Measurements from ENCODE around the gene CNIH3.
"Not testable (repeated sequence)": the region's sequence is repeated elsewhere in the genome, so short reads cannot be mapped to it uniquely, and the experiment has no call there.

CNIH3 gene

GRCh38 chr1:224689374-224689773, 73.3 kb downstream of the CNIH3 start:
- no peak for DNase-seq (ENCODE audit: low read depth)

GRCh38 chr1:224690576-224690975, 74.5 kb downstream of the CNIH3 start:
- DNase-seq (ENCODE audit: low read depth) = no peak

DNA sequence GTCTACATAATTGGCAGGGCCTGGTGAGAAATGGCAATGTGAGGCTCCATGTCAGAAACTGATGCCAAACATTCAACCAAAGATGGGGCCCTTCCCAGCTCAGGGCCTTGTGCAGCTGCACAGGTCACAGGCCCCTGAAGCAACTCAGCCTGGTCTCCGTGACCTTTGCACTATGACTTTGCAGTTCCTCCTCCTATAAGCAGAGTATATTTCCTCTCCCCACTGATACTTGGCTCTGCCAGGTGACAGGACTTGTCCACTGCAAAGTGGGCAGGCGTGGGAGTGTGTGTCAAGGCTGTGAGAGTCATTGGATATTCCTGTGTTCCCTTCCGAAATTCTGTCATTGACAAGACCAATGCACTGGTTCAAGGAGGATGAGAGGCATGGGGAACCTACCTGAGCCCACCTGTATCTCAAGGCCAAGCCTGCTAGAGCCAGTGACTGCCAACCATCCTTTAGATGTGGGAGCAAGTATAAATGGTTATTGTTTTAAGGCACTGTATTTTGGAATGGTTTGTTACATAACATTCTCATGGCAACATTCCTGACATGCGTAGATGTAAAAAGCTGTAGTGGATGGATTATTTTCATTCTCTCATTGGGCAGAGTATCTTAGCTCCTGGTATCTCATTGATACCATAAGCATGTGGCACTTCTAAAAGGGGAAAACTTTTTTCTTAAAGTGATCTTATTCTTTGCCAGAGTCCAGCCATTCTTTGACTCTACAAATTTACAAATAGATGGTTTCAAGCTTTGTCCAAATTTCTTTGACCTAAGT, 75.2 kb downstream of the CNIH3 start:
- no peak for DNase-seq (ENCODE audit: low read depth)

DNA sequence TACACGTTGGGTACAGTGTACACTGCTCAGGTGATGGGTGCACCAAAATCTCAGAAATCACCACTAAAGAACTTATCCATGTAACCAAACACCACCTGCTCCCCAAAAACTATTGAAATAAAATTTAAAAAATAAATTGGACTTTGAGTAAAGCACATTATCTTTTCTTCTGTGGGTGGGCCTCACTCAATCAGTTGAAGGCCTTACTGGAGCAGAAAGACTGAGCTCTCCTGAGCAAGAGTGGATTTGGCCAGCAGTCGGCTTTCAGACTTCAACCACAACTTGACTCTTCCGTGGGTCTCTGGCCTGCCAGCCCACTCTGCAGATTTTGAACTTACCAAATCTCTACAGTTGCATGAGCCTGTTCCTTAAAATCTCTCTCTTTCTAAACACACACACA, 78.9 kb downstream of the CNIH3 start:
- DNase-seq (ENCODE audit: low read depth) = no peak

DNA sequence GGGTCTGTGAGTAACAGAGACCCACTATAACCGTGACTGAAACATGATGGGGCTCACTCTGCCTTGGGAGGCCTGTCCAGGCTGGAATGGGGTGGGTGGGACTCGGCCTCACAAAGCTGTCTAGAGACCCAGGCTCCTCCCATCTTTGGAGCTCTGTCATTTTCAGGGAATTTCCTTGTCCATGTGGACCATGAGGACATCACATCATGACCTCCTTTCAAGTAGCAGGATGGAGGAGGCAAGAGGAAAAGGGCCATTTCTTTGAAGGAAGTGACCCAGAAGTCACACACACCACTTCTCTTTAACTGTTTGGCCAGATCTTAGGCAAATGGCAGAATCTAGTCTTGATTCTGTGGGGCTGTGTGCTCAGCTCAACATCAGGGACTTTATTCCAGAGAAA, 79.9 kb downstream of the CNIH3 start:
- no peak for DNase-seq (ENCODE audit: low read depth)

GRCh38 chr1:224696891-224697765, 81.0 kb downstream of the CNIH3 start:
- no peak for DNase-seq (ENCODE audit: low read depth)

DNA sequence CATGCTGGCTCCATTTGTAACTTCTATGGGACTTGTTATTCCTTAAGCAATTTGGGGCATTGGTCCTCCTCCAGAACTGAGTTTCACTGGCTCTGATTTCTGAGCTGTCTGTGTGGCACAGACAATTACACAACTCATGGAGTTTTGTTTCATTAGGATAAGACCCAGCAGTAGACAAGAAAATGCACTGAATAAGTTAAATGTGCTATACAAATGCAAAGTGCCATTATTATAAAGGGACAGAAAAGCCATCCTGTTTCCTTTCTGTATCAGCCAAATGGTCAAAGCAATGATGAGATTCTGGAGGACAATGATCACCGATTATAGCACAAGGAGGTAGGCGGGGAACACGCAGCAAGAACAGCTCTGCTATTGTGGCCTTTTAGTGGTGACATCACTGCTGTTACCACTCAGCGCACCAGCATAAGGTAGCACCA, 81.9 kb downstream of the CNIH3 start:
- DNase-seq (ENCODE audit: low read depth) = no peak

DNA sequence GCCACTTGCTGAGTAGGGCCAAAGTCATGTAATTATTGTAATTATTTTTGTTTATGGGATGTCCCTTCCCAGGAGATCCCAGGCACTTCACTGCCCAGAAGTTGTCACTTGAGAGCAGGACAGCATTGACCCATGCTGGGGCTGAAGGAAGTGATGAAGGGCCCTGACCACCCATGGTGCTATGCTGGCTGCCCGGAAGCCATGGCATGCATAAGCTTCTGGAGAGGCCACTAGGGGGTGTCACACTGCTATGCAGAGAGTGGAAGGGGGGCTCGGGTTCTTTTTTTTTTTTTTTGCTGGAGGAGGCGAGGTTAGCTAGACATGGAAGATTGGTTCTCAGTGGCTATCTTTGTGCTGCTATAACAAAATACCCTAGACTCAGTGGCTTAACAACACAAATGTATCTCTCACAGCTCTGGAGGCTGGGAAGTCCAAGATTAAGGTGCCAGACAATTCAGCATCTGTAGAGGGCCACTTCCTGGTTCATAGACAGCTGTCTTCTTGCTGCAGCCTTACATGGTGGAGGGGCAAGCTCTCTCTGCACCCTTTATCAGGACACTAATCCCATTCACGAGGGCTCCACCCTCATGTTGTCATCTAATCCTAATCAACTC, 84.9 kb downstream of the CNIH3 start:
- peak; percentile 20 for DNase-seq (ENCODE audit: low read depth)

DNA sequence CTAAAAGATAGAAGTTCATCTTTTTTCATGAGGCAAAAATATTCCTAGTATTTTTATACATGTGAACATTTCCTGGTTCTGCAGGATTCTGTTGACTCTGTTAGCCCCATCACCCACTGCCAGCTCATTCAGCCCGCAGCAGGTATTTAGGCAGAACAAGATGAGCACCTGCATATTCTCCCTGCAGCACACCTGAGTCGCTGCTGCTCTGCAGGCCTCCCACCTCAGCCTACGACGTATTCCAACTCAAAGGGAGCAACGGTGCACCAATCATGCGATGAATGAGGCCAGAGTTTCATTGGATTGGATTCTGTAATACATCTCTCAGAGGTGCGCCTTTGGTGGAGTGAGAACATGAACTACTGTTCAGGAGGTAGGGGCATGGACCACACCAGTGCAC, 87.6 kb downstream of the CNIH3 start:
- no peak for DNase-seq (ENCODE audit: low read depth)

DNA sequence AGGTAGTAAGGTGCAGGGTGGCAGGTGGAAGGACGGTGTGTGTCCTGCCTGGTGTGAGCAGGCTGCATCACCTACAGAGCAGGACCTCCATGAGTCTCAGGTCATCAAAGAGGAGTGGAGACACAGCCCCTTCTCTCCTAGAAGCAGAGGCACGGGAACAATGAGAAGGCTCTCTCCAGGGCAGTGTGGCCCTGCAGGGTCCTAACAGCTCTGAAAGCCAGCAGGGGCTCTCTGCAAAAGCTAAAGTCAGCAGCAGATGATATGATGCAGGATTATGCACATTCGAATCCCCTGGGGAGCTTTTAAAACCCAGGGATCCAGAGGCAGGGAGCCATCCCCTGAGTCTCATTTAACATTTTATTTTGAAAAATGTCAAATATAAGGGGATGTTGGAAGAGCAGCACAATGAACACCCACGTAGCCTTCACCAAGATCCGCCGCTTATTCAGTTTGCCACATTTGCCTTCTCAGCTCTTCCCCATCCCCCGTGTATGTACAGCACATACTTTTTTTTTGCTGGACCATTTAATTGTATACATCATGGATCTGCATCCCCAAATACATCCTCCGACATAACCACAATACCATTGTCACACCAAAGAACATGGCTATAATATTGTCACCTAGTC, 88.1 kb downstream of the CNIH3 start:
- DNase-seq (ENCODE audit: low read depth) = no peak

DNA sequence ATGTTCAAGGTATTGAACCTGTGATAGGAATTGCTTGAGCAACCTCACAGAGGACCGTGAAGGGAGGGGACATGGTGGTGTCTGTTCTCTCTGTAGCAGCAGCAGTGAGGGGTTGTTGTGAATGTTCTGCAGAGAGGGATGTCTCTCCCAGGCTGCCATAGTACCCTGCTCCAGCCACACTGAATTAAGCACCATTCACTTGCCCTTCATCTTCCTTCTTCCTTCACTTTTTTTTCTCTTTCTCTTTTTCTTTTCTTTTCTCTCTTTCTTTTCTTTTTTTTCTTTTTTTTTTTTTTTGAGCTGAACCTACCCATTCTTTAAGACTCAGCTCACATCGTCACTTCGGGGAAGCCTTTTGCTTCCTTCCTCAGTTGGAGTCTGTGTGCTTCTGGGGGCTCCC, 89.5 kb downstream of the CNIH3 start:
- no peak for DNase-seq (ENCODE audit: low read depth)

DNA sequence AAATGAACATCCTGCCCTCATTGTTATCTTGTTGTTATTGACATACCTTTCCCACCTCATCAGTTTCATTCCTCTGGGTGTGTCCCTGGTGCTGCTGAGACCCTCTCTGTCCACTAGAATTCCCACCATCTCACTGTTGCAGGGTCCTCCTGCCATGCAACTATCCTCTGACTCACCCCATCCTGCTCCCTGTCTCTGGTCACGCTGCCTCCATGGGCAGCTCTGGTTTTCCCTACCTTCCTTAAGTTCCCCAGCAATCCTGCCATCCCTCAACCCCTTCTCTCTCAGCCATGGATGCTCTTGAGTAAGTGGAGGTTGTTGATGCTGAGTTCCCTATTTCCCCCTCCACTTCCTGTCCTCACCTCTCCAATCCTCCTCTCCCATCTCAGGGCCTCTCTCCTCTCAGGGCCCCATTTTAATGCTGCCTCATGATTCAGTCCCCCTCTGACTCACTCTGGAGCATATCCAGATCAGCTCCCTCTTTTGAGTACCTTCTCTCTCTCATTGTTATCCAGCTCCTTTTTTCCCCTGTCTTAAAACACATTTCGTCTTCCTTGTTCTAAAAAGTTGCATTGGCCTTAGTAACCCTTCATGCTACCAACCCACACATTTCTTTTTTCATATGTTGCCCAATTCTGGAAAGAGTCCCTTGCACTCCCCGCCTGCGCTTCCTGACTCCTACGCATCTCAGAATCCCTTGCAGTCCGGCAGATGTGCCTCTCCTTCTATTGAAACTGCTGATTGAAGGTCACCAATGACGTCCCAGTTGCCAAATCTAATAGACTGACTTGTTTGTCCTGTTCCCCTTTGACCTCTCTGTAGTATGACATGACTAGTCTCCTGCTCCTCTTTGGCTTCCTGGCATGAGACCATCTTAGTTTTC, 92.0 kb downstream of the CNIH3 start:
- DNase-seq (ENCODE audit: low read depth) = peak; percentile 48

- peak; percentile 24 for DNase-seq (ENCODE audit: low read depth)
These were observed 94.1 kb downstream of the CNIH3 start for GRCh38 chr1:224710196-224710595.

DNA sequence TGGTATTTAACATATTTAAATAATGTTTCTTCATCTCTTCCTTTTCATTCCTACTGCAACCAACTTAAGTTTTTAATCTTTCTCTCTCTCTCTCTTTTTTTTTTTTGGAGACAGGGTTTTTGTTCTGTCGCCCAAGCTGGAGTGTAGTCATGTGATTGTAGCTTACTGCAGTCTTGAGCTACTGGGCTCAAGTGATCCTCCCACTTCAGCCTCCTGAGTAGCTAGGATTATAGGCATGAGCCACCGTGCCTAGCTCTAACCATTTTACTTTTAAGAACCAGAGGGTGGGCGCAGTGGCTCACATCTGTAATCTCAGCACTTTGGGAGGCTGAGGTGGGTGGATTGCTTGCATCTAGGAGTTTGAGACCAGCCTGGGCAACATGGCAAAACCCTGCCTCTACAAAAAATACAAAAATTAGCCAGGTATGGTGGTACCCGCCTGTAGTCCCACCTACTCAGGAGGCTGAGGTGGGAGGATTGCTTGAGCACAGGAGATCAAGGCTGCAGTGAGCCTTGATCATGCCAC, 95.2 kb downstream of the CNIH3 start:
- DNase-seq (ENCODE audit: low read depth) = not testable (repeated sequence)

- DNase-seq (ENCODE audit: low read depth) = no peak
These were observed 95.8 kb downstream of the CNIH3 start for GRCh38 chr1:224711876-224712275.

GRCh38 chr1:224713228-224713627, 97.1 kb downstream of the CNIH3 start:
- DNase-seq (ENCODE audit: low read depth) = no peak

DNA sequence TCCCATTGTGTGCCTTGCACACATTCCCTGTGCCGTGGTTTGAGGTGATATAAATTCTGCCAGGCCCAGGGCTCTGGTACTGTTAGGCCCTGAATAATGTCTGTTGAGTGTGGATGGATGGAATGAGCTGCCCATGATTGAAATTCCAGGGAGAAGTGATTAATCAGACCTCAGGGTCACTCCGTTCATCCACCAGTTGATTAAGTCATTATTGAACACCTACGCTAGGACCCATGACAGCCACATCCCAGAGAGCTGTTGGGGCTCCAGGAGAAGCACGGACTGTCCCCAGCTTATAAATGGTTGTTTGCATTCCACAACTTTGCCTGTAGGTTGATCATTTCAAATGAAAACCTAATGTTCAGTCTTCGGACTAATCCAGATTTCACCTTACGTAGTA, 98.4 kb downstream of the CNIH3 start:
- DNase-seq (ENCODE audit: low read depth) = no peak

DNA sequence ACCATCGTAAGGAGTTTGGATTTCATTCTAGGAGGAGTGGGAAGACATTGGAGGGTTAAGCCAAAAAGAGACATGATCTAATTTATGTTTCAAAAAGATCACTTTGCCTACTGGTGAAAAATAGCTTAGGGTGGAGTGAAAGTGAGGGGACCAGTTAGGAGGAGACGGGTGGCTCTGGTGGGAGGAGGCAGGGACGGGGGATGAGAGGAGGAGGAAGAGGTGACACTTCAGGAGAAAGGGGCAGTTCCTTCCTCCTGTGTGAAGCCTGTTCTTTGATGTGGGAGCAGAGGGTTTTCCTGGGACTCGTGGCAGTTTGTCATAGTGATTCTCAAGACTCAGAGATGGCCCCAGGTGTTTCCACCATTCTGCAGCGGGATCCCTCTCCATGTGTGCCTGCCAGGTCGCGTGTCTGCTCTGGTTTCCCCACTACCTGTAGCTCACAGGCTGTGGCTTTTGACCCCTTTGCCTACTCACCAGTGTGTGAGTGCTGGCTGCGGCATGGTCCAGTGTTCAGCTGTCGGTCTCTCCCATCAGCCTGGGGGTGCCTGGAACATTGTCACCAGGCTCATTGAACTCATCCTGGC, 102.4 kb downstream of the CNIH3 start:
- DNase-seq (ENCODE audit: low read depth) = no peak

- no peak for DNase-seq (ENCODE audit: low read depth)
These were observed 103.6 kb downstream of the CNIH3 start for GRCh38 chr1:224719716-224720115.

DNA sequence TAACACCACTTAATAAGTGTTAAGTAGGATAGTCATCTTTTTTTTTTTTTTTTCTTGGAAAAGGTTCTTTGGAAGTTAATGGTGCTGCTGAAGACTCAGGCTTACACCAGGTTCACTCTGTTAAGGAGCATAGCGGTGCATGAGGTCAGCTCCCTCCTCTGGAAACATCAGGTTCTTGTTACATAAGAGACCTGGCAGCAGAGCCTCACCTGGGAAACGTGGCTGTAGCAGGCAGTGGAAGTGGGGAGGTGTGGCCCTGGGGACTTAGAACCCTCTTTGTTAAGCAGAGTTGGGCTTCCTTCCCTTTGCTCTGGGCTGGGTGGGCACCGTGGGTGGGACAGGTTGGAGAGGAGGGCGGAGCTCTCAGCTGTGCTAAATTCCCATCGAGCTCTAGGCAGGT, 104.1 kb downstream of the CNIH3 start:
- DNase-seq (ENCODE audit: low read depth) = no peak

GRCh38 chr1:224721000-224721399, 104.9 kb downstream of the CNIH3 start:
- DNase-seq (ENCODE audit: low read depth) = no peak
